Measurements from ENCODE around the gene MOAP1.
"Not testable (repeated sequence)": the region's sequence is repeated elsewhere in the genome, so short reads cannot be mapped to it uniquely, and the experiment has no call there.

MOAP1 gene

DNA sequence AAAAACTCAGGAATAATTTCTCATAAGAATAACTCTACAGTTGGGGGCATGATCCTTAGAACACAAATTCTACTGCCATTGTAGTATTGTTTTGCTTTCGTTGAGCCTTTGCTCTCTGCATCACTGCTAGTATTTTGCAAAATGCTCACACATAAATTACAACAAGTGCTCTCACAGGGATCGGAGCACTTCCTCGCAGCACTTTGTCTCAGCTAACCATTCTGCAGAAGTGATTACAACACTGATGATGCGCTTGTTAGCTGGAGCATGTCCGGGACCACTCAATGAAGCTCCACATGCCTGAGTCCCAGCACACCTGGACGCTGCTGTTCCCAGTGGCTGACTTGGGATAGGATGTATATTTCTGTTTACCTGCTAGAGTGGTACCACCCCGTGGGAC lies 31.6 kb downstream of the MOAP1 start:
- no peak for DNase-seq (ENCODE audit: low read depth)
- no peak overlapping the region for H3K4me3 ChIP-seq (ENCODE audit: low read depth, low read length)
- TF ChIP-seq, protein P1, sequence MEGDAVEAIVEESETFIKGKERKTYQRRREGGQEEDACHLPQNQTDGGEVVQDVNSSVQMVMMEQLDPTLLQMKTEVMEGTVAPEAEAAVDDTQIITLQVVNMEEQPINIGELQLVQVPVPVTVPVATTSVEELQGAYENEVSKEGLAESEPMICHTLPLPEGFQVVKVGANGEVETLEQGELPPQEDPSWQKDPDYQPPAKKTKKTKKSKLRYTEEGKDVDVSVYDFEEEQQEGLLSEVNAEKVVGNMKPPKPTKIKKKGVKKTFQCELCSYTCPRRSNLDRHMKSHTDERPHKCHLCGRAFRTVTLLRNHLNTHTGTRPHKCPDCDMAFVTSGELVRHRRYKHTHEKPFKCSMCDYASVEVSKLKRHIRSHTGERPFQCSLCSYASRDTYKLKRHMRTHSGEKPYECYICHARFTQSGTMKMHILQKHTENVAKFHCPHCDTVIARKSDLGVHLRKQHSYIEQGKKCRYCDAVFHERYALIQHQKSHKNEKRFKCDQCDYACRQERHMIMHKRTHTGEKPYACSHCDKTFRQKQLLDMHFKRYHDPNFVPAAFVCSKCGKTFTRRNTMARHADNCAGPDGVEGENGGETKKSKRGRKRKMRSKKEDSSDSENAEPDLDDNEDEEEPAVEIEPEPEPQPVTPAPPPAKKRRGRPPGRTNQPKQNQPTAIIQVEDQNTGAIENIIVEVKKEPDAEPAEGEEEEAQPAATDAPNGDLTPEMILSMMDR (IDR thresholded peaks at IDR 0.05; ENCODE audit: control insufficient read depth, extremely low read depth, insufficient read depth), result no peak

DNA sequence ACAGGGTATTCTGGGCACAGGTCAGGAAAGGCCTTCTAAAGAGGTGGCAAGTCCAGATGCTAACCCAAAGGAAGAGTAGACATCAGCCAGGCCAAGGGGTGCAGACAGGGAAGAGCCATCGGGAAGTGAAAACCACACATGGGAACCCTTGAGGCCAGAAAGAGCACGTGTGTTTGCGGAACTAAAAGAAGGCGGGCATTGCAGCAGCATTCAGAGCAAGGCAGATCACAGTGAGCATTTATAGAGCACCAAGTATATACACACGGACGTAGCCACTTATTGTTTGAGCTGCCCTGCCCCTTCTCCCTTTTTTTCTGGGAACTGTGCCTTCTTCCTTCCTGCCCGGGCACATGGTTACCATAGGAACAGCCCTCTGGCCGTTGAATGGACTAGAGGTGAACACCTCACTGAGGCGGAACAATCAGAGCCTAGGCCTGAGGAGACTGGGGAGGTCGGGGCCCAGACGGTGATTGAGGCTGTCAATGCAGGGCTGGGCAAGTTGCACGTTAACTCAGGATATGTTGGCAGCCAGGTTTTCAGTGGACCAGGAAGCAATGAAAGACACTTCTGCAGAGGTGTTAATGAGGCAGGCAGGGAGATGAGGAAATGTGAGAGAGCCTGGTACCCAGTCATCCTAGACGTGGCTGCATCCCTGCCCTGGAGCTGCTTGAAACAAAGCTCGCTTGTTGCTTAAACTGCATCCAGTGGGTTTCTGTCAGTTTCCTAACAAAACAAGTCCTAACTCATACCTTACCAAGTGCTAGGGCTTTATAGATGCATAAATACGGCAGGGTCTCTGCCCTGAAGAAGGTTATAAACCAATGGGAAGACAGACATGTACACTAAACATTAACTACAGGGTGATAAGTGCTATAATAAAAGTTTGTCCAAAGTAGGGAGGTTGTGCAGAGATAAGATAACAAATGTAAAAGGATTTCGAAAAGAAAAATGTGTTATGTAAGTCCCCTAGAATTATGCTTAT lies 34.2 kb downstream of the MOAP1 start:
- TF ChIP-seq, protein P1 (IDR thresholded peaks at IDR 0.05; ENCODE audit: control insufficient read depth, extremely low read depth, insufficient read depth), result no peak
- DNase-seq (ENCODE audit: low read depth), result no peak

DNA sequence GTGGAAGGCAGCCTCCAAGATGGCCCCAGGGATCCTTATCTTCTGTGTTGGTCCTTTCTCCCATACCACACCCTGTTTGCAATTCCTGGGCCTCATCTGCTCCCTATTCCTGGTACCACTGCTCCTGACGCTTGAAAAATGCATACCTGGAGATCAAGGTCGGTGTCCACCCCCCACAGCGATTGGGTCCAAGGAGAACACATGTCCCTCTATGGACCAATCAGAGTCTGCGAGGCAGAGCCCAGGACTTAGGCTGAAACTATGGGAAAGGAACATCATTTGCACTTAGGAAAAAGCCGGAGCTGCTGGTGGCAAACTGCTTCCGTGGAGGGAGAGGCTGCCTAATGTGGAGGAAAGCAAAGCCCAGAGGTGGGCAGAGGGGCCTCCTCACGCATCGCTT lies 35.7 kb downstream of the MOAP1 start:
- TF ChIP-seq, protein P1 (IDR thresholded peaks at IDR 0.05; ENCODE audit: control insufficient read depth, extremely low read depth, insufficient read depth), result no peak
- DNase-seq (ENCODE audit: low read depth), result no peak
- H3K4me3 ChIP-seq (ENCODE audit: low read depth, low read length), result no peak overlapping the region

More for the DNA sequence above, 34.2 kb downstream of the MOAP1 start:
- H3K4me3 ChIP-seq (ENCODE audit: low read depth, low read length), result no peak overlapping the region

- DNase-seq (ENCODE audit: low read depth), result no peak
- TF ChIP-seq, protein P1 (IDR thresholded peaks at IDR 0.05; ENCODE audit: control insufficient read depth, extremely low read depth, insufficient read depth), result no peak
Measured at GRCh38 chr14:93146119-93146518, 38.6 kb downstream of the MOAP1 start.

GRCh38 chr14:93142854-93143652 lies 41.6 kb downstream of the MOAP1 start:
- TF ChIP-seq, protein P1 (IDR thresholded peaks at IDR 0.05; ENCODE audit: control insufficient read depth, extremely low read depth, insufficient read depth), result no peak
- H3K4me3 ChIP-seq (ENCODE audit: low read depth, low read length), result no peak overlapping the region
- no peak for DNase-seq (ENCODE audit: low read depth)

More at GRCh38 chr14:93146119-93146518, 38.6 kb downstream of the MOAP1 start:
- no peak overlapping the region for H3K4me3 ChIP-seq (ENCODE audit: low read depth, low read length)

DNA sequence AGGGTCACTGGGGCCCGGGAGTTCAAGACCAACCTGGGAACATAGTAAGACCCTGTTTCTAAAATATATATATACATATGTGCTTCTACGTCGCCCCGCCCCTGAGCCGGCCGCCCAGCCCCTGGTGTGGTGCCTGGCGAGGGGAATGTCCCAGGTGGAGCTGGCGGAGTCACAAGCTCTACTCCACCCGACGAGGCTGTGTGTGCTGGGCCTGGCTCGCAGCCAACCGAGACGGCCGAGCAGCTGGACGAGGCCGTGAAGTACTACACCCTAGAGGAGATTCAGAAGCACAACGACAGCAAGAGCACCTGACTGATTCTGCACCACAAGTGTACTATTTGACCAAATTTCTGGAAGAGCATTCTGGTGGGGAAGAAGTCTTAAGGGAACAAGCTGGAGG lies 46.8 kb downstream of the MOAP1 start:
- DNase-seq (ENCODE audit: low read depth), result no peak
- TF ChIP-seq, protein P1 (IDR thresholded peaks at IDR 0.05; ENCODE audit: control insufficient read depth, extremely low read depth, insufficient read depth), result no peak
- H3K4me3 ChIP-seq (ENCODE audit: low read depth, low read length), result no peak overlapping the region

DNA sequence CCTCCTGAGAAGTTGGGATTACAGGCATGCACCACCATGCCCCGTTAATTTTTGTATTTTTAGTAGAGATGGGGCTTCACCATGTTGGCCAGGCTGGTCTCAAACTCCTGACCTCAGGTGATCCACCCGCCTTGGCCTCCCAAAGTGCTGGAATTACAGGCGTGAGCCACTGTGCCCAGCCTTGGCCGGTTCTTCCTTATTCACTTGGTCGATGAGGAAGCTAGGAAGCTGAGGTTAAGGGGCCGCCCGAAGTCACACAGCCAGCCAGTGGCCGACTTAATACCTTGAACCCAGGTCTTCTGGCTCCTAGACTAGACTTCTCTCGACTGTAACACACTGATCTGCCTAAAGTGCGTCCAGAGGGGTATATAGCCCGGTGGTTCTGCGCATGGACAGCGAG lies 48.2 kb downstream of the MOAP1 start:
- DNase-seq (ENCODE audit: low read depth); H3K4me3 ChIP-seq (ENCODE audit: low read depth, low read length): not testable (repeated sequence)

Measured in LNCaP clone FGC (cell line).